Smooth muscle cell (in vitro differentiated cells): ENCODE data around the gene MORC3. TPM values are rescaled to one million over a fixed set of nuclear protein-coding genes. Genes with fewer than 3 reads are reported as not detected.
"Not testable (repeated sequence)": the region's sequence is repeated elsewhere in the genome, so short reads cannot be mapped to it uniquely, and the experiment has no call there.

Experiments
- DNase-seq: peaks from one replicate; lab custom pipeline; 2025; ENCODE audit not compliant: unreplicated experiment; lab: John Stamatoyannopoulos, UW
- H2AFZ ChIP-seq: fragments of 200-600 bp; sonication (generic); 2 replicates; pipeline ENCODE4 v1.6.0; 2016; ENCODE audit warnings: antibody characterized with exemption, low read depth, mild to moderate bottlenecking
- H3F3A ChIP-seq: fragments of 200-600 bp; sonication (generic); 2 replicates; pipeline ENCODE4 v1.6.0; 2017; ENCODE audit warnings: antibody characterized with exemption, low read depth
- H3K27ac ChIP-seq: fragments of 200-600 bp; sonication (generic); 2 replicates; pipeline ENCODE4 v1.5.1; 2016; ENCODE audit warnings: low read depth, mild to moderate bottlenecking
- H3K27me3 ChIP-seq: fragments of 200-600 bp; sonication (generic); 2 replicates; pipeline ENCODE4 v1.6.1; 2016; ENCODE audit warnings: low read depth, mild to moderate bottlenecking
- H3K36me3 ChIP-seq: fragments of 200-600 bp; sonication (generic); 2 replicates; pipeline ENCODE4 v1.5.1; 2016; ENCODE audit warnings: low read depth
- H3K4me1 ChIP-seq: fragments of 200-600 bp; sonication (generic); 2 replicates; pipeline ENCODE4 v1.5.1; 2016; ENCODE audit warnings: low read depth
- H3K4me2 ChIP-seq: fragments of 200-600 bp; sonication (generic); 2 replicates; pipeline ENCODE4 v1.6.0; 2016; ENCODE audit warnings: mild to moderate bottlenecking
- H3K4me3 ChIP-seq: fragments of 200-600 bp; sonication (generic); 2 replicates; pipeline ENCODE4 v1.5.1; 2016; ENCODE audit warnings: mild to moderate bottlenecking
- H3K79me2 ChIP-seq: fragments of 200-600 bp; sonication (generic); 2 replicates; pipeline ENCODE4 v1.6.0; 2016; ENCODE audit warnings: low read depth, mild to moderate bottlenecking
- H3K9ac ChIP-seq: fragments of 200-600 bp; sonication (generic); 2 replicates; pipeline ENCODE4 v1.6.0; 2016; ENCODE audit warnings: low read depth
- H3K9me3 ChIP-seq: fragments of 200-600 bp; sonication (generic); replicated peaks from 2 replicates; pipeline ENCODE4 v1.5.1; 2016; ENCODE audit warnings: low read depth
- H4K20me1 ChIP-seq: fragments of 200-600 bp; sonication (generic); 2 replicates; pipeline ENCODE4 v1.6.0; 2016; ENCODE audit warnings: low read depth
- CTCF ChIP-seq: fragments of 200-600 bp; sonication (generic); IDR thresholded peaks from 2 replicates; pipeline ENCODE4 v1.5.1; 2017; ENCODE audit warnings: borderline replicate concordance, mild to moderate bottlenecking, antibody characterized with exemption; ENCODE audit not compliant: insufficient read depth, poor library complexity, severe bottlenecking
- WGBS: methylation state at CpG from one replicate; pipeline ENCODE4 v1.1.7; 2016; ENCODE audit warnings: low lambda C conversion rate; 5-methylcytosine and 5-hydroxymethylcytosine counted together
- polyA plus RNA-seq: library from polyadenylated mRNA; unstranded; fragments of >200 nt; fragmentation: Nextera tagmentation; extraction: Ambion mirVana; gene quantifications from 2 replicates; pipeline ENCODE4 v1.2.1, GENCODE V29; 2016
- total RNA-seq: library from RNA; depleted of rRNA; stranded (reverse); fragments of >200 nt; gene quantifications from 2 replicates; pipeline ENCODE4 v1.2.3, GENCODE V29; 2014

The MORC3 gene
- 44.3 and 58.1 TPM in 2 replicates for total RNA-seq
- polyA plus RNA-seq: 11.6 and 16.2 TPM in 2 replicates

- no peaks in the 10 kb centered on the region for H3K9me3 ChIP-seq
- H3K27ac ChIP-seq: peak within 1 kb of the TSS; percentile 97
- under 1% methylated on average over 36 of the region's 59 CpGs for WGBS
- peak within 1 kb of the TSS; percentile 98 for H3K9ac ChIP-seq
- H2AFZ ChIP-seq: peak within 1 kb of the TSS; percentile 86
- H3K36me3 ChIP-seq: no peaks in the 10 kb centered on the region
- DNase-seq: peak; percentile 93
- H3K79me2 ChIP-seq: peaks cover 46% of the 10 kb centered on the region
- H4K20me1 ChIP-seq: peaks cover 44% of the 10 kb centered on the region
- no peak for TF ChIP-seq CTCF
- no peaks in the 10 kb centered on the region for H3F3A ChIP-seq
- H3K27me3 ChIP-seq: no peaks in the 10 kb centered on the region
- H3K4me1 ChIP-seq: peaks cover 14% of the 10 kb centered on the region
- H3K4me3 ChIP-seq: peak within 1 kb of the TSS; percentile 98
- peak within 1 kb of the TSS; percentile 88 for H3K4me2 ChIP-seq
Measured at GRCh38 chr21:36319767-36320420, at the start of gene MORC3. MORC3 (plus strand) TSS chr21:36320197; CDS start chr21:36320265, 68 bp downstream.

GRCh38 chr21:36270786-36271695 is 49.0 kb upstream of the MORC3 start:
- H3K27ac ChIP-seq, DNase-seq, H3K4me2 ChIP-seq, H3K4me1 ChIP-seq, H3K36me3 ChIP-seq, H2AFZ ChIP-seq, H4K20me1 ChIP-seq, H3K4me3 ChIP-seq, H3K9me3 ChIP-seq, H3K9ac ChIP-seq, H3K79me2 ChIP-seq, H3K27me3 ChIP-seq, H3F3A ChIP-seq: not testable (repeated sequence)
- WGBS: 95% methylated on average over 12 of the region's 12 CpGs

- DNase-seq: no peak
- Histone ChIP-seq H3K27me3 (no peaks in the 10 kb centered on the region), H3K4me3 (no peak overlapping the region), H2AFZ (no peak overlapping the region), H3K9ac (no peak overlapping the region), H3K9me3 (no peaks in the 10 kb centered on the region), H3K4me1 (no peaks in the 10 kb centered on the region), H3K79me2 (no peaks in the 10 kb centered on the region), H3K4me2 (no peak overlapping the region), H4K20me1 (no peaks in the 10 kb centered on the region), H3K36me3 (no peaks in the 10 kb centered on the region), H3F3A (no peaks in the 10 kb centered on the region), H3K27ac (no peak overlapping the region)
- no peak for TF ChIP-seq CTCF
- 76% methylated on average over 4 of the region's 4 CpGs for WGBS
Measured at GRCh38 chr21:36274128-36274527, 45.9 kb upstream of the MORC3 start.

- Histone ChIP-seq H3K79me2 (no peaks in the 10 kb centered on the region), H3K9me3 (no peaks in the 10 kb centered on the region), H3K9ac (no peak overlapping the region), H3K27ac (no peak overlapping the region), H4K20me1 (no peaks in the 10 kb centered on the region), H3F3A (no peaks in the 10 kb centered on the region), H3K4me1 (no peaks in the 10 kb centered on the region), H3K4me3 (no peak overlapping the region), H3K4me2 (no peak overlapping the region), H3K27me3 (no peaks in the 10 kb centered on the region), H2AFZ (no peak overlapping the region), H3K36me3 (no peaks in the 10 kb centered on the region)
- WGBS: 49% methylated on average over 10 of the region's 10 CpGs
- no peak for TF ChIP-seq CTCF
- DNase-seq: no peak
Measured at GRCh38 chr21:36282568-36283230, 37.3 kb upstream of the MORC3 start.

- H3K27me3 ChIP-seq, H3K79me2 ChIP-seq, H3F3A ChIP-seq, H3K27ac ChIP-seq, H3K4me1 ChIP-seq, H3K36me3 ChIP-seq, H2AFZ ChIP-seq, H3K9me3 ChIP-seq, H3K9ac ChIP-seq, H4K20me1 ChIP-seq, DNase-seq, H3K4me3 ChIP-seq, H3K4me2 ChIP-seq: not testable (repeated sequence)
- WGBS: 92% methylated on average over 9 of the region's 9 CpGs
Measured at GRCh38 chr21:36283231-36283622, 36.8 kb upstream of the MORC3 start.
